NT2/D1 (cell line): ENCODE measurements around the gene CDC14A.

ENCODE experiments used
- DNase-seq: peaks from one replicate; pipeline ENCODE4 v3.0.0-alpha.2; 2011; ENCODE audit warnings: low read depth, low spot score
- H3K27me3 ChIP-seq: 2 replicates; pipeline ENCODE4 v1.6.0; 2011; ENCODE audit warnings: mild to moderate bottlenecking; ENCODE audit not compliant: insufficient read length, insufficient read depth
- H3K36me3 ChIP-seq: 2 replicates; pipeline ENCODE4 v1.6.1; 2011; ENCODE audit warnings: mild to moderate bottlenecking, low read length, mixed read lengths; ENCODE audit not compliant: insufficient read depth, insufficient read length
- H3K4me1 ChIP-seq: 2 replicates; pipeline ENCODE4 v1.5.1; 2011; ENCODE audit not compliant: insufficient read depth, insufficient read length
- H3K4me3 ChIP-seq: 2 replicates; pipeline ENCODE4 v1.5.1; 2011; ENCODE audit warnings: low read depth; ENCODE audit not compliant: insufficient read length
- H3K9ac ChIP-seq: 2 replicates; pipeline ENCODE4 v1.6.0; 2011; ENCODE audit warnings: low read depth; ENCODE audit not compliant: insufficient read length
- H3K9me3 ChIP-seq: 2 replicates; pipeline ENCODE4 v1.5.1; 2011; ENCODE audit warnings: mild to moderate bottlenecking, low read length; ENCODE audit not compliant: insufficient read depth
- SUZ12 ChIP-seq: IDR thresholded peaks from 2 replicates; pipeline ENCODE4 v1.6.1; 2011; ENCODE audit not compliant: insufficient read length, insufficient read depth; ENCODE audit errors: extremely low read depth
- YY1 ChIP-seq: IDR thresholded peaks from 2 replicates; pipeline ENCODE4 v1.6.1; 2011; ENCODE audit not compliant: insufficient read length, insufficient read depth
- ZNF274 ChIP-seq: IDR thresholded peaks from 2 replicates; pipeline ENCODE4 v1.6.1; 2011; ENCODE audit warnings: mild to moderate bottlenecking, low read depth, low read length

The CDC14A gene

GRCh38 chr1:100445565-100445964, 93.3 kb downstream of the CDC14A start:
- no peak overlapping the region for H3K4me3 ChIP-seq
- no peak for DNase-seq
- TF ChIP-seq YY1, result no peak
- TF ChIP-seq SUZ12, result no peak
- no peak for TF ChIP-seq ZNF274
- H3K27me3 ChIP-seq, result no peaks in the 10 kb centered on the region
- H3K9me3 ChIP-seq, result no peaks in the 10 kb centered on the region
- H3K4me1 ChIP-seq, result no peaks in the 10 kb centered on the region
- H3K9ac ChIP-seq, result no peak overlapping the region
- H3K36me3 ChIP-seq, result peaks cover 3% of the 10 kb centered on the region

GRCh38 chr1:100448366-100448765, 96.1 kb downstream of the CDC14A start:
- H3K4me3 ChIP-seq, result no peak overlapping the region
- H3K4me1 ChIP-seq, result no peaks in the 10 kb centered on the region
- H3K9me3 ChIP-seq, result no peaks in the 10 kb centered on the region
- TF ChIP-seq YY1 (no peak), ZNF274 (no peak), SUZ12 (no peak)
- peaks cover 3% of the 10 kb centered on the region for H3K36me3 ChIP-seq
- H3K9ac ChIP-seq, result no peak overlapping the region
- no peaks in the 10 kb centered on the region for H3K27me3 ChIP-seq
- no peak for DNase-seq

- no peak for DNase-seq
- H3K27me3 ChIP-seq, result no peaks in the 10 kb centered on the region
- H3K4me3 ChIP-seq, result no peak overlapping the region
- no peak overlapping the region for H3K9ac ChIP-seq
- no peaks in the 10 kb centered on the region for H3K9me3 ChIP-seq
- TF ChIP-seq ZNF274 (no peak), YY1 (no peak), SUZ12 (no peak)
- H3K36me3 ChIP-seq, result peaks cover 3% of the 10 kb centered on the region
- H3K4me1 ChIP-seq, result no peaks in the 10 kb centered on the region
Measured at GRCh38 chr1:100449477-100449876, 97.2 kb downstream of the CDC14A start.

GRCh38 chr1:100452641-100453040, 100.3 kb downstream of the CDC14A start:
- DNase-seq, result no peak
- H3K9ac ChIP-seq, result no peak overlapping the region
- TF ChIP-seq SUZ12 (no peak), ZNF274 (no peak), YY1 (no peak)
- H3K36me3 ChIP-seq, result no peaks in the 10 kb centered on the region
- no peaks in the 10 kb centered on the region for H3K4me1 ChIP-seq
- H3K4me3 ChIP-seq, result no peak overlapping the region
- no peaks in the 10 kb centered on the region for H3K27me3 ChIP-seq
- no peaks in the 10 kb centered on the region for H3K9me3 ChIP-seq

- Histone ChIP-seq H3K4me3 (no peak overlapping the region), H3K36me3 (no peaks in the 10 kb centered on the region), H3K27me3 (no peaks in the 10 kb centered on the region), H3K9ac (no peak overlapping the region), H3K4me1 (no peaks in the 10 kb centered on the region), H3K9me3 (no peaks in the 10 kb centered on the region)
- TF ChIP-seq SUZ12, result no peak
- no peak for TF ChIP-seq YY1
- TF ChIP-seq ZNF274, result no peak
- DNase-seq, result no peak
Measured at GRCh38 chr1:100455478-100456072, 103.3 kb downstream of the CDC14A start.

GRCh38 chr1:100456880-100457279, 104.6 kb downstream of the CDC14A start:
- H3K9ac ChIP-seq, result no peak overlapping the region
- no peaks in the 10 kb centered on the region for H3K9me3 ChIP-seq
- DNase-seq, result no peak

GRCh38 chr1:100457683-100458082, 105.4 kb downstream of the CDC14A start:
- no peaks in the 10 kb centered on the region for H3K36me3 ChIP-seq
- H3K4me3 ChIP-seq, result no peak overlapping the region
- DNase-seq, result no peak
- no peak overlapping the region for H3K9ac ChIP-seq
- H3K27me3 ChIP-seq, result no peaks in the 10 kb centered on the region
- H3K9me3 ChIP-seq, result no peaks in the 10 kb centered on the region
- TF ChIP-seq ZNF274 (no peak), SUZ12 (no peak), YY1 (no peak)
- H3K4me1 ChIP-seq, result no peaks in the 10 kb centered on the region

More at GRCh38 chr1:100456880-100457279, 104.6 kb downstream of the CDC14A start:
- no peak for TF ChIP-seq SUZ12
- no peak for TF ChIP-seq YY1
- TF ChIP-seq ZNF274, result no peak
- Histone ChIP-seq H3K36me3 (no peaks in the 10 kb centered on the region), H3K27me3 (no peaks in the 10 kb centered on the region), H3K4me3 (no peak overlapping the region), H3K4me1 (no peaks in the 10 kb centered on the region)
